Neural cell (in vitro differentiated cells): Measurements from ENCODE around the gene PELO. TPM values are rescaled to one million over a fixed set of nuclear protein-coding genes. Genes with fewer than 3 reads are reported as not detected.
A peak's percentile ranks its signal among the peaks of the same experiment; 100 is the strongest.

ENCODE experiments used
- H2AFZ ChIP-seq: fragments of 200-600, 300-800 bp; sonication (generic), shearing (Covaris generic); 2 replicates; pipeline ENCODE4 v1.6.0; 2014; ENCODE audit warnings: low read depth, mild to moderate bottlenecking, antibody characterized with exemption, low read length, moderate library complexity
- H3F3A ChIP-seq: fragments of 200-600 bp; shearing (Covaris generic); 2 replicates; pipeline ENCODE4 v1.6.1; 2016; ENCODE audit warnings: mild to moderate bottlenecking, moderate library complexity, mixed read lengths, antibody characterized with exemption, low read length; ENCODE audit not compliant: insufficient read depth, poor library complexity, severe bottlenecking
- H3K27ac ChIP-seq: fragments of 200-600, 300-800 bp; sonication (generic), shearing (Covaris generic); 2 replicates; pipeline ENCODE4 v1.5.1; 2014; ENCODE audit warnings: mild to moderate bottlenecking, low read length, moderate library complexity
- H3K27me3 ChIP-seq: fragments of 300-800, 200-600 bp; sonication (generic), shearing (Covaris generic); 2 replicates; pipeline ENCODE4 v1.6.0; 2014; ENCODE audit warnings: mild to moderate bottlenecking, low read depth, low read length, moderate library complexity; ENCODE audit not compliant: insufficient read depth
- H3K36me3 ChIP-seq: fragments of 300-800, 200-600 bp; sonication (generic), shearing (Covaris generic); 2 replicates; pipeline ENCODE4 v1.5.1; 2014; ENCODE audit warnings: mild to moderate bottlenecking, antibody characterized with exemption, low read length, moderate library complexity; ENCODE audit not compliant: insufficient read depth
- H3K4me2 ChIP-seq: fragments of 300-800, 200-600 bp; sonication (generic), shearing (Covaris generic); 2 replicates; pipeline ENCODE4 v1.6.0; 2014; ENCODE audit warnings: mild to moderate bottlenecking, low read length
- H3K4me3 ChIP-seq: fragments of 300-800, 200-600 bp; sonication (generic), shearing (Covaris generic); 2 replicates; pipeline ENCODE4 v1.5.1; 2014; ENCODE audit warnings: mild to moderate bottlenecking, low read length, moderate library complexity
- H3K79me2 ChIP-seq: fragments of 200-600 bp; shearing (Covaris generic); replicated peaks from 2 replicates; pipeline ENCODE4 v1.6.0; 2014; ENCODE audit warnings: mild to moderate bottlenecking, low read length, moderate library complexity; ENCODE audit not compliant: insufficient read depth
- H3K9ac ChIP-seq: fragments of 300-800, 200-600 bp; sonication (generic), shearing (Covaris generic); 2 replicates; pipeline ENCODE4 v1.6.1; 2016; ENCODE audit warnings: mild to moderate bottlenecking, low read length, mixed read lengths
- H3K9me2 ChIP-seq: fragments of 200-600 bp; shearing (Covaris generic); 2 replicates; pipeline ENCODE4 v1.6.1; 2016; ENCODE audit warnings: mild to moderate bottlenecking, low read length, mixed read lengths; ENCODE audit not compliant: insufficient read depth
- H3K9me3 ChIP-seq: fragments of 200-600, 300-800 bp; sonication (generic), shearing (Covaris generic); 2 replicates; pipeline ENCODE4 v1.6.1; 2016; ENCODE audit warnings: mild to moderate bottlenecking, mixed run types, low read length, moderate library complexity, mixed read lengths
- H4K20me1 ChIP-seq: fragments of 200-600 bp; shearing (Covaris generic); 2 replicates; pipeline ENCODE4 v1.6.1; 2016; ENCODE audit warnings: mild to moderate bottlenecking, mixed run types; ENCODE audit not compliant: insufficient read depth
- CTCF ChIP-seq: fragments of 450-650 bp; IDR thresholded peaks from 2 replicates; pipeline ENCODE4 v1.5.1; 2014; ENCODE audit warnings: antibody characterized with exemption, mild to moderate bottlenecking, moderate library complexity; ENCODE audit not compliant: poor library complexity, severe bottlenecking
- EP300 ChIP-seq: fragments of 450-650 bp; conservative IDR thresholded peaks from 2 replicates; pipeline ENCODE4 v1.6.1; 2014; ENCODE audit warnings: antibody characterized with exemption, mild to moderate bottlenecking, moderate library complexity; ENCODE audit not compliant: poor library complexity, severe bottlenecking
- EZH2 ChIP-seq: fragments of 200-600, 300-800 bp; shearing (Covaris generic), sonication (generic); IDR thresholded peaks from 2 replicates; pipeline ENCODE4 v1.6.1; 2014; ENCODE audit warnings: antibody characterized with exemption, low read length, borderline replicate concordance, mild to moderate bottlenecking; ENCODE audit not compliant: insufficient read depth, poor library complexity, severe bottlenecking
- MXI1 ChIP-seq: fragments of 450-650 bp; conservative IDR thresholded peaks from 2 replicates; pipeline ENCODE4 v1.6.1; 2014; ENCODE audit warnings: antibody characterized with exemption, mild to moderate bottlenecking; ENCODE audit not compliant: poor library complexity, severe bottlenecking
- POLR2AphosphoS5 ChIP-seq: IDR thresholded peaks from 2 replicates; pipeline ENCODE4 v1.6.1; 2012
- RAD21 ChIP-seq: fragments of 450-650 bp; conservative IDR thresholded peaks from 2 replicates; pipeline ENCODE4 v1.6.1; 2014; ENCODE audit warnings: antibody characterized with exemption, mild to moderate bottlenecking, moderate library complexity
- REST ChIP-seq: IDR thresholded peaks from 2 replicates; pipeline ENCODE4 v1.6.1; 2012; ENCODE audit warnings: borderline replicate concordance
- SMC3 ChIP-seq: fragments of 450-650 bp; conservative IDR thresholded peaks from 2 replicates; pipeline ENCODE4 v1.6.1; 2014; ENCODE audit warnings: antibody characterized with exemption, mild to moderate bottlenecking, moderate library complexity; ENCODE audit not compliant: poor library complexity
- TAF1 ChIP-seq: IDR thresholded peaks from 2 replicates; pipeline ENCODE4 v1.6.1; 2012; ENCODE audit warnings: low read depth
- polyA plus RNA-seq: library from polyadenylated mRNA; depleted of rRNA; stranded (reverse); fragments of >200 nt; gene quantifications from 2 replicates; pipeline ENCODE4 v1.2.3, GENCODE V29; 2014

PELO gene
- polyA plus RNA-seq, 1 donor from 2014 or later, result 10.5 TPM

DNA sequence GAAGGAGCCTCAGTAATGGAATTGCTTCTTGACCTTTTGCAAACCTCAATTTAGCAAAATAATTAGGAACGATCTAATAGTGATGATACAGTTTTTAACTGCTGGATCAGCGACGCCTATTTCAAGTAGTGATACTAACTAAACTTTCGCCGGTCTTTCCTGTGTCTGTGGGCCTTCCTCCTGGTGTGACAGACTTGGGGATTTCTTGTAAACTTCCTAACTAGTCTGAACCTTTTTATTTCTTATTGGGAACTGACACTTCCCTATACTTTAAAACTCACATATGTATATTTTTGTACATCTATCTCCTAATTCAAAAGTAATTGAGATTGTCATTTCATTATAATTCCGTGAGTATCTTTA is 15.2 kb downstream of the PELO start:
- H3K4me3 ChIP-seq, result peak overlapping the region; percentile 88
- H2AFZ ChIP-seq, result no peak overlapping the region
- no peak for TF ChIP-seq MXI1
- TF ChIP-seq REST, result no peak
- no peak for TF ChIP-seq EP300
- no peak for TF ChIP-seq SMC3
- TF ChIP-seq TAF1, result no peak
- TF ChIP-seq EZH2, result no peak
- TF ChIP-seq RAD21, result no peak
- TF ChIP-seq CTCF, result no peak
- no peak for TF ChIP-seq POLR2AphosphoS5
- H3K9me3 ChIP-seq, result no peaks in the 10 kb centered on the region
- peaks cover 4% of the 10 kb centered on the region for H3K36me3 ChIP-seq
- no peaks in the 10 kb centered on the region for H3K27me3 ChIP-seq
- H3K4me2 ChIP-seq, result peak overlapping the region; percentile 50
- no peaks in the 10 kb centered on the region for H4K20me1 ChIP-seq
- no peaks in the 10 kb centered on the region for H3K9me2 ChIP-seq
- peaks cover 29% of the 10 kb centered on the region for H3K79me2 ChIP-seq
- no peak overlapping the region for H3K9ac ChIP-seq
- no peaks in the 10 kb centered on the region for H3F3A ChIP-seq
- no peak overlapping the region for H3K27ac ChIP-seq

GRCh38 chr5:52804387-52804791 is 16.7 kb downstream of the PELO start:
- Histone ChIP-seq H3K4me3 (peak overlapping the region; percentile 0), H3K79me2 (peaks cover 29% of the 10 kb centered on the region), H3K9me2 (no peaks in the 10 kb centered on the region), H3K36me3 (peaks cover 4% of the 10 kb centered on the region), H3F3A (no peaks in the 10 kb centered on the region), H4K20me1 (no peaks in the 10 kb centered on the region), H3K4me2 (no peak overlapping the region), H2AFZ (no peak overlapping the region), H3K27me3 (no peaks in the 10 kb centered on the region), H3K27ac (no peak overlapping the region), H3K9ac (no peak overlapping the region), H3K9me3 (no peaks in the 10 kb centered on the region)
- no peak for TF ChIP-seq SMC3
- no peak for TF ChIP-seq REST
- TF ChIP-seq POLR2AphosphoS5, result no peak
- TF ChIP-seq MXI1, result no peak
